ENCODE data around the gene ENKUR.

ENKUR gene
- total RNA-seq, result 0.27 to 0.71 (median 0.34) reads per million in 4 donors

GRCh38 chr10:25015828-25016375, at the start of gene ENKUR:
ENKUR (minus strand) TSS chr10:25016158; CDS start chr10:25015936, 222 bp downstream.
- peak; percentile 85 to 93 (median 91) for DNase-seq

GRCh38 chr10:25064401-25064800, 48.4 kb upstream of the ENKUR start:
- no peak for DNase-seq

- no peak for DNase-seq
Observed at GRCh38 chr10:25063644-25064043, 47.7 kb upstream of the ENKUR start.

- DNase-seq, result no peak
Observed at GRCh38 chr10:25063157-25063556, 47.2 kb upstream of the ENKUR start.

- no peak for DNase-seq
Observed at GRCh38 chr10:25061711-25062449, 45.9 kb upstream of the ENKUR start.

- DNase-seq, result no peak
Observed at GRCh38 chr10:25061125-25061524, 45.2 kb upstream of the ENKUR start.

- DNase-seq, result no peak
Observed at GRCh38 chr10:25059990-25060389, 44.0 kb upstream of the ENKUR start.

- DNase-seq, result no peak
Observed at GRCh38 chr10:25057886-25058285, 41.9 kb upstream of the ENKUR start.

GRCh38 chr10:25056726-25057125, 40.8 kb upstream of the ENKUR start:
- DNase-seq, result no peak

- no peak for DNase-seq
Observed at GRCh38 chr10:25052012-25052411, 36.1 kb upstream of the ENKUR start.

GRCh38 chr10:25050402-25050801, 34.4 kb upstream of the ENKUR start:
- no peak for DNase-seq

GRCh38 chr10:25049966-25050365, 34.0 kb upstream of the ENKUR start:
- no peak for DNase-seq

GRCh38 chr10:25048450-25048849, 32.5 kb upstream of the ENKUR start:
- DNase-seq, result no peak

- DNase-seq, result no peak
Observed at GRCh38 chr10:25047591-25048301, 31.8 kb upstream of the ENKUR start.

GRCh38 chr10:25047088-25047487, 31.1 kb upstream of the ENKUR start:
- DNase-seq, result no peak

GRCh38 chr10:25046641-25047040, 30.7 kb upstream of the ENKUR start:
- no peak for DNase-seq

- DNase-seq, result no peak
Observed at GRCh38 chr10:25039531-25039930, 23.6 kb upstream of the ENKUR start.

- DNase-seq, result no peak
Observed at GRCh38 chr10:25038325-25038724, 22.4 kb upstream of the ENKUR start.

- DNase-seq, result no peak
Observed at GRCh38 chr10:25036381-25036780, 20.4 kb upstream of the ENKUR start.

GRCh38 chr10:25029519-25029918, 13.6 kb upstream of the ENKUR start:
- DNase-seq, result no peak

GRCh38 chr10:25028711-25029110, 12.8 kb upstream of the ENKUR start:
- no peak for DNase-seq

GRCh38 chr10:25026463-25026862, 10.5 kb upstream of the ENKUR start:
- DNase-seq, result no peak

GRCh38 chr10:25024528-25024927, 8.6 kb upstream of the ENKUR start:
- DNase-seq, result no peak

GRCh38 chr10:25023278-25023677, 7.3 kb upstream of the ENKUR start:
- no peak for DNase-seq

Data from T-helper 1 cell (primary cell).